ENCODE results near the gene IL1RAPL1. TPM values are rescaled to one million over a fixed set of nuclear protein-coding genes. Genes with fewer than 3 reads are reported as not detected.

IL1RAPL1 gene
- total and polyA plus RNA-seq, 2 donors (not counting 3 experiments of a cell fraction or from before 2014, with no cell fraction given): 0.79 to 1.3 TPM

- no peak for TF ChIP-seq MAX (IDR thresholded peaks at IDR 0.05; ENCODE audit: insufficient read depth, insufficient read length)
- no peak for TF ChIP-seq FOS (IDR thresholded peaks at IDR 0.05; ENCODE audit: borderline replicate concordance, insufficient read depth, low read length)
- no peak for TF ChIP-seq MYC (IDR thresholded peaks at IDR 0.05; ENCODE audit: low read depth, low read length)
- TF ChIP-seq POLR2AphosphoS5 (IDR thresholded peaks at IDR 0.05; ENCODE audit: insufficient read depth, low read depth, low read length): no peak
- TF ChIP-seq CTCF (IDR thresholded peaks at IDR 0.05; ENCODE audit: extremely low read depth in 1 of 2, insufficient read depth in 1 of 2, low read depth in 1 of 2, low read length in 2 of 2): no peak
- no peak for TF ChIP-seq POLR2A (IDR thresholded peaks at IDR 0.05; ENCODE audit: low read depth, low read length)
- no peak overlapping the region for H3K9ac ChIP-seq (replicated peaks; ENCODE audit: extremely low read depth, insufficient read depth, low read length)
- H3K9me1 ChIP-seq (replicated peaks; ENCODE audit: control insufficient read depth, extremely low read depth, insufficient read depth, low read length): no peaks in the 10 kb centered on the region
- H4K20me1 ChIP-seq (replicated peaks; ENCODE audit: control insufficient read depth, extremely low read depth, insufficient read depth, low read length): no peaks in the 10 kb centered on the region
- no peaks in the 10 kb centered on the region for H3K79me2 ChIP-seq (ENCODE audit: control insufficient read depth, insufficient read depth, low read length)
- no peak overlapping the region for H3K27ac ChIP-seq (ENCODE audit: insufficient read depth, low read depth, low read length)
- CTCF ChIA-PET: no interaction called here
- POLR2A ChIA-PET: no interaction called here
- H3K4me2 ChIP-seq (ENCODE audit: insufficient read depth, low read length): no peak overlapping the region
- intact Hi-C loops (cut with micrococcal nuclease): no loop called here
- H3K4me3 ChIP-seq (replicated peaks in 1 of 3; ENCODE audit: insufficient read depth in 1 of 3, low read depth in 1 of 3, low read length in 3 of 3): no peak overlapping the region
- FAIRE-seq (no peak), DNase-seq (ENCODE audit: low read depth, low spot score) (no peak)
- no peaks in the 10 kb centered on the region for H3K4me1 ChIP-seq (ENCODE audit: control insufficient read depth, extremely low read depth, insufficient read depth, low read length)
- H3K9me3 ChIP-seq (replicated peaks; ENCODE audit: control insufficient read depth, insufficient read depth, low read length): no peaks in the 10 kb centered on the region
- H3K27me3 ChIP-seq (ENCODE audit: control insufficient read depth in 2 of 2, insufficient read depth in 2 of 2, low read length in 2 of 2): no peaks in the 10 kb centered on the region
- H3K36me3 ChIP-seq (ENCODE audit: control insufficient read depth in 2 of 2, extremely low read depth in 1 of 2, insufficient read depth in 2 of 2, low read length in 2 of 2): no peaks in the 10 kb centered on the region
- no peak overlapping the region for H2AFZ ChIP-seq (ENCODE audit: low read depth, low read length)
- BruUV-seq (replicated peaks): no TSS peak
- dilution Hi-C loops (cut with MboI; ENCODE audit: extremely low pct_ligation_motif_present, low sequenced_read_pairs): no loop called here
Observed at GRCh38 chrX:28876408-28876807, 289.2 kb downstream of the IL1RAPL1 start.

GRCh38 chrX:28876901-28877300, 289.7 kb downstream of the IL1RAPL1 start:
- Histone ChIP-seq H3K9ac (replicated peaks; ENCODE audit: extremely low read depth, insufficient read depth, low read length) (no peak overlapping the region), H2AFZ (ENCODE audit: low read depth, low read length) (no peak overlapping the region), H3K4me3 (replicated peaks in 1 of 3; ENCODE audit: insufficient read depth in 1 of 3, low read depth in 1 of 3, low read length in 3 of 3) (no peak overlapping the region), H3K9me3 (replicated peaks; ENCODE audit: control insufficient read depth, insufficient read depth, low read length) (no peaks in the 10 kb centered on the region), H4K20me1 (replicated peaks; ENCODE audit: control insufficient read depth, extremely low read depth, insufficient read depth, low read length) (no peaks in the 10 kb centered on the region), H3K27me3 (ENCODE audit: control insufficient read depth in 2 of 2, insufficient read depth in 2 of 2, low read length in 2 of 2) (no peaks in the 10 kb centered on the region), H3K4me1 (ENCODE audit: control insufficient read depth, extremely low read depth, insufficient read depth, low read length) (no peaks in the 10 kb centered on the region), H3K9me1 (replicated peaks; ENCODE audit: control insufficient read depth, extremely low read depth, insufficient read depth, low read length) (no peaks in the 10 kb centered on the region), H3K27ac (ENCODE audit: insufficient read depth, low read depth, low read length) (no peak overlapping the region), H3K4me2 (ENCODE audit: insufficient read depth, low read length) (no peak overlapping the region), H3K79me2 (ENCODE audit: control insufficient read depth, insufficient read depth, low read length) (no peaks in the 10 kb centered on the region), H3K36me3 (ENCODE audit: control insufficient read depth in 2 of 2, extremely low read depth in 1 of 2, insufficient read depth in 2 of 2, low read length in 2 of 2) (no peaks in the 10 kb centered on the region)
- no TSS peak for BruUV-seq (replicated peaks)
- FAIRE-seq: no peak
- no peak for TF ChIP-seq POLR2A (IDR thresholded peaks at IDR 0.05; ENCODE audit: low read depth, low read length)
- no peak for TF ChIP-seq POLR2AphosphoS5 (IDR thresholded peaks at IDR 0.05; ENCODE audit: insufficient read depth, low read depth, low read length)
- no peak for TF ChIP-seq MYC (IDR thresholded peaks at IDR 0.05; ENCODE audit: low read depth, low read length)
- no peak for TF ChIP-seq CTCF (IDR thresholded peaks at IDR 0.05; ENCODE audit: extremely low read depth in 1 of 2, insufficient read depth in 1 of 2, low read depth in 1 of 2, low read length in 2 of 2)
- TF ChIP-seq EZH2 (IDR thresholded peaks at IDR 0.05; ENCODE audit: borderline replicate concordance, low read depth, low read length, severe bottlenecking): no peak
- TF ChIP-seq GATA2 (IDR thresholded peaks at IDR 0.05; ENCODE audit: insufficient read depth, insufficient read length, low read depth, low read length): no peak
- TF ChIP-seq MAX (IDR thresholded peaks at IDR 0.05; ENCODE audit: insufficient read depth, insufficient read length): no peak
- no peak for TF ChIP-seq JUN (IDR thresholded peaks at IDR 0.05; ENCODE audit: borderline replicate concordance, insufficient read depth, insufficient read length, low read depth)
- TF ChIP-seq FOS (IDR thresholded peaks at IDR 0.05; ENCODE audit: borderline replicate concordance, insufficient read depth, low read length): no peak
- dilution Hi-C loops (cut with MboI; ENCODE audit: extremely low pct_ligation_motif_present, low sequenced_read_pairs) (no loop called here), intact Hi-C loops (cut with micrococcal nuclease) (no loop called here)
- CTCF ChIA-PET: no interaction called here
- DNase-seq (ENCODE audit: low read depth, low spot score): no peak
- POLR2A ChIA-PET: no interaction called here

All from endothelial cell of umbilical vein (primary cell).